GM19324 (cell line): ENCODE data around the gene SNRNP200.
"Not testable (repeated sequence)": the region's sequence is repeated elsewhere in the genome, so short reads cannot be mapped to it uniquely, and the experiment has no call there.

Source experiments
- ATAC-seq: cut with Tn5 transposase; IDR thresholded peaks from one replicate; pipeline ENCODE4 v1.9.1; 2021; ENCODE audit warnings: mild to moderate bottlenecking, moderate library complexity; ENCODE audit not compliant: unreplicated experiment, low FRiP score

The SNRNP200 gene

GRCh38 chr2:96325884-96326255 lies 20.5 kb upstream of the SNRNP200 start:
- no peak for ATAC-seq

GRCh38 chr2:96325041-96325883 lies 19.9 kb upstream of the SNRNP200 start, which contains the start of gene ITPRIPL1:
TSS of gene ITPRIPL1 (plus strand) at chr2:96325317. CDS start at chr2:96325840, 523 bp downstream.
- ATAC-seq: no peak

- no peak for ATAC-seq
Measured at GRCh38 chr2:96324721-96325040, 19.3 kb upstream of the SNRNP200 start.

- no peak for ATAC-seq
Measured at GRCh38 chr2:96323849-96324248, 18.5 kb upstream of the SNRNP200 start.

GRCh38 chr2:96320728-96321622 lies 15.6 kb upstream of the SNRNP200 start:
- peak; percentile 39 for ATAC-seq

GRCh38 chr2:96320326-96320725 lies 15.0 kb upstream of the SNRNP200 start:
- ATAC-seq: no peak

GRCh38 chr2:96319396-96319795 lies 14.1 kb upstream of the SNRNP200 start:
- no peak for ATAC-seq

- ATAC-seq: no peak
Measured at GRCh38 chr2:96318723-96319122, 13.4 kb upstream of the SNRNP200 start.

GRCh38 chr2:96317584-96317997 lies 12.2 kb upstream of the SNRNP200 start:
- no peak for ATAC-seq

GRCh38 chr2:96316999-96317398 lies 11.7 kb upstream of the SNRNP200 start:
- no peak for ATAC-seq

- no peak for ATAC-seq
Measured at GRCh38 chr2:96315400-96316071, 10.2 kb upstream of the SNRNP200 start.

- ATAC-seq: no peak
Measured at GRCh38 chr2:96315005-96315399, 9.7 kb upstream of the SNRNP200 start.

GRCh38 chr2:96308248-96308647 lies 2.9 kb upstream of the SNRNP200 start:
- no peak for ATAC-seq

GRCh38 chr2:96306370-96306769 lies 1.0 kb upstream of the SNRNP200 start:
- ATAC-seq: no peak

- ATAC-seq: no peak
Measured at GRCh38 chr2:96305979-96306308, 598 bp upstream of the SNRNP200 start.

GRCh38 chr2:96304606-96305005 lies 740 bp downstream of the SNRNP200 start:
- no peak for ATAC-seq

GRCh38 chr2:96301865-96302264 lies 3.5 kb downstream of the SNRNP200 start:
- no peak for ATAC-seq

GRCh38 chr2:96296925-96297324 lies 8.4 kb downstream of the SNRNP200 start:
- no peak for ATAC-seq

GRCh38 chr2:96294271-96294670 lies 11.1 kb downstream of the SNRNP200 start:
- not testable (repeated sequence) for ATAC-seq

- no peak for ATAC-seq
Measured at GRCh38 chr2:96291751-96292150, 13.6 kb downstream of the SNRNP200 start.

GRCh38 chr2:96287273-96287856 lies 18.0 kb downstream of the SNRNP200 start:
- no peak for ATAC-seq
